Transverse colon (tissue), 4 donors: ENCODE data around the gene PRKCG.

Source experiments
- EP300 ChIP-seq: sonication (generic); formaldehyde crosslinking; IDR thresholded peaks from one replicate; pipeline ENCODE4 v1.6.1; 2017; ENCODE audit warnings: antibody characterized with exemption, low read depth
- POLR2A ChIP-seq: fragments of 450-650 bp; IDR thresholded peaks from one replicate; pipeline ENCODE4 v1.6.1; 2016; ENCODE audit warnings: antibody characterized with exemption, mild to moderate bottlenecking, moderate library complexity
- POLR2AphosphoS5 ChIP-seq, 3 donors: sonication (generic); formaldehyde crosslinking; IDR thresholded peaks; one replicate each; pipeline ENCODE4 v1.6.1; 2016; ENCODE audit warnings: antibody characterized with exemption in 3 of 3
- TF ChIP-seq, protein P1 (sequence below), 5 experiments: fragments of 200-600 bp in 3 of 5; fragments of 450-650 bp in 2 of 5; sonication (generic) in 3 of 5; IDR thresholded peaks; 1 replicate in 2 of 5; 2 replicates in 3 of 5; pipeline ENCODE4 v1.5.1; 2016 to 2017; ENCODE audit warnings: antibody characterized with exemption in 5 of 5, inconsistent platforms in 3 of 5, mild to moderate bottlenecking in 2 of 5, moderate library complexity in 1 of 5

- TF ChIP-seq POLR2A (no peak), POLR2AphosphoS5 (IDR thresholded peaks at IDR 0.05) (no peak), EP300 (no peak)
- TF ChIP-seq, protein P1, sequence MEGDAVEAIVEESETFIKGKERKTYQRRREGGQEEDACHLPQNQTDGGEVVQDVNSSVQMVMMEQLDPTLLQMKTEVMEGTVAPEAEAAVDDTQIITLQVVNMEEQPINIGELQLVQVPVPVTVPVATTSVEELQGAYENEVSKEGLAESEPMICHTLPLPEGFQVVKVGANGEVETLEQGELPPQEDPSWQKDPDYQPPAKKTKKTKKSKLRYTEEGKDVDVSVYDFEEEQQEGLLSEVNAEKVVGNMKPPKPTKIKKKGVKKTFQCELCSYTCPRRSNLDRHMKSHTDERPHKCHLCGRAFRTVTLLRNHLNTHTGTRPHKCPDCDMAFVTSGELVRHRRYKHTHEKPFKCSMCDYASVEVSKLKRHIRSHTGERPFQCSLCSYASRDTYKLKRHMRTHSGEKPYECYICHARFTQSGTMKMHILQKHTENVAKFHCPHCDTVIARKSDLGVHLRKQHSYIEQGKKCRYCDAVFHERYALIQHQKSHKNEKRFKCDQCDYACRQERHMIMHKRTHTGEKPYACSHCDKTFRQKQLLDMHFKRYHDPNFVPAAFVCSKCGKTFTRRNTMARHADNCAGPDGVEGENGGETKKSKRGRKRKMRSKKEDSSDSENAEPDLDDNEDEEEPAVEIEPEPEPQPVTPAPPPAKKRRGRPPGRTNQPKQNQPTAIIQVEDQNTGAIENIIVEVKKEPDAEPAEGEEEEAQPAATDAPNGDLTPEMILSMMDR (IDR thresholded peaks at IDR 0.05): no peak
Measured at GRCh38 chr19:53951436-53951835, 69.4 kb downstream of the PRKCG start.
